Measurements from ENCODE around the gene LMTK2. TPM values are rescaled to one million over a fixed set of nuclear protein-coding genes. Genes with fewer than 3 reads are reported as not detected.

The LMTK2 gene
- polyA plus RNA-seq, 4 donors, result 3.8 to 18.5 (median 7.6) TPM

GRCh38 chr7:98151884-98152283, 45.2 kb downstream of the LMTK2 start:
- Histone ChIP-seq H3K9me3 (ENCODE audit: control insufficient read depth in 2 of 2, insufficient read depth in 1 of 2, low read depth in 1 of 2, low read length in 1 of 2) (no peaks in the 10 kb centered on the region), H3K4me3 (ENCODE audit: low read depth in 1 of 3, low read length in 3 of 3) (no peak overlapping the region), H3K36me3 (ENCODE audit: control insufficient read depth in 3 of 3, insufficient read depth in 2 of 3, low read depth in 1 of 3, low read length in 3 of 3) (peaks cover 5 to 42% (median 18%) of the 10 kb centered on the region in 3 donors), H3K4me1 (ENCODE audit: control insufficient read depth in 3 of 3, insufficient read depth in 2 of 3, low read depth in 1 of 3, low read length in 2 of 3) (peaks cover 0 to 5% (median 4%) of the 10 kb centered on the region in 3 donors), H3K27ac (ENCODE audit: low read depth in 1 of 3, low read length in 2 of 3) (no peak overlapping the region), H3K27me3 (ENCODE audit: control insufficient read depth in 3 of 3, insufficient read depth in 3 of 3, low read length in 3 of 3) (no peaks in the 10 kb centered on the region)
- DNase-seq, result no peak
- no peak for FAIRE-seq
- WGBS, 3 donors, result 94 to 97% (median 95%) methylated on average over 5 of the region's 5 CpGs

DNA sequence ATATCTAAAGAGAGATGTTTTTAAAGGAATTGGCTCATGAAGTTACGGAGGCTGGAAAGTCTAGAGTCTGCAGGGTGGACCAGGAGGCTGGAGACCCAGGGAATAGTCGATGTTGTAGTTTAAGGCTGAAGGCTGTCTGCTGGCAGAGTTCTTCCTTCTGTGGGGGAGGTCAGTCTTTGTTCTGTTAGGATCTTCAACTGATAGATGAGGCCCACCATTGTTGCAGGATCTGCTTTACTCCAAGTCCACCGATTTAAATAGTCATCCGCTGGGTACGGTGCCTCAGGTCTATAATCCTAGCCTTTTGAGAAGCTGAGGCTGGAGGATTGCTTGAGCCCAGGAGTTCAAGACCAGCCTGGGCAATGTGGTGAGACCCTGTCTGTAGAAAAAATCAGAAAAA, 50.0 kb downstream of the LMTK2 start:
- no peak for FAIRE-seq
- Histone ChIP-seq H3K36me3 (ENCODE audit: control insufficient read depth in 3 of 3, insufficient read depth in 2 of 3, low read depth in 1 of 3, low read length in 3 of 3) (peaks cover 5 to 38% (median 12%) of the 10 kb centered on the region in 3 donors), H3K27me3 (ENCODE audit: control insufficient read depth in 3 of 3, insufficient read depth in 3 of 3, low read length in 3 of 3) (no peaks in the 10 kb centered on the region), H3K9me3 (ENCODE audit: control insufficient read depth in 2 of 2, insufficient read depth in 1 of 2, low read depth in 1 of 2, low read length in 1 of 2) (no peaks in the 10 kb centered on the region), H3K4me1 (ENCODE audit: control insufficient read depth in 3 of 3, insufficient read depth in 2 of 3, low read depth in 1 of 3, low read length in 2 of 3) (no peaks in the 10 kb centered on the region), H3K27ac (ENCODE audit: low read depth in 1 of 3, low read length in 2 of 3) (no peak overlapping the region), H3K4me3 (ENCODE audit: low read depth in 1 of 3, low read length in 3 of 3) (no peak overlapping the region)
- DNase-seq, result no peak
- WGBS, 3 donors, result 97 to 98% (median 98%) methylated on average over 5 of the region's 5 CpGs

- WGBS, 3 donors, result 74 to 90% (median 86%) methylated on average over 4 of the region's 4 CpGs
- peaks cover 5 to 31% (median 10%) of the 10 kb centered on the region in 3 donors for H3K36me3 ChIP-seq (ENCODE audit: control insufficient read depth in 3 of 3, insufficient read depth in 2 of 3, low read depth in 1 of 3, low read length in 3 of 3)
- FAIRE-seq, result no peak
Measured at GRCh38 chr7:98157761-98158160, 51.1 kb downstream of the LMTK2 start.

GRCh38 chr7:98162758-98163157, 56.1 kb downstream of the LMTK2 start:
- Histone ChIP-seq H3K27me3 (ENCODE audit: control insufficient read depth in 3 of 3, insufficient read depth in 3 of 3, low read length in 3 of 3) (no peaks in the 10 kb centered on the region), H3K4me3 (ENCODE audit: low read depth in 1 of 3, low read length in 3 of 3) (no peak overlapping the region), H3K27ac (ENCODE audit: low read depth in 1 of 3, low read length in 2 of 3) (no peak overlapping the region), H3K9me3 (ENCODE audit: control insufficient read depth in 2 of 2, insufficient read depth in 1 of 2, low read depth in 1 of 2, low read length in 1 of 2) (no peaks in the 10 kb centered on the region), H3K4me1 (ENCODE audit: control insufficient read depth in 3 of 3, insufficient read depth in 2 of 3, low read depth in 1 of 3, low read length in 2 of 3) (peaks cover 0 to 7% (median 2%) of the 10 kb centered on the region in 3 donors), H3K36me3 (ENCODE audit: control insufficient read depth in 3 of 3, insufficient read depth in 2 of 3, low read depth in 1 of 3, low read length in 3 of 3) (peaks cover 0 to 28% (median 0%) of the 10 kb centered on the region in 3 donors)
- no peak for DNase-seq
- 85 to 95% (median 90%) methylated on average over 3 of the region's 3 CpGs for WGBS, 3 donors
- no peak for FAIRE-seq

More at GRCh38 chr7:98157761-98158160, 51.1 kb downstream of the LMTK2 start:
- no peaks in the 10 kb centered on the region for H3K27me3 ChIP-seq (ENCODE audit: control insufficient read depth in 3 of 3, insufficient read depth in 3 of 3, low read length in 3 of 3)
- H3K4me1 ChIP-seq (ENCODE audit: control insufficient read depth in 3 of 3, insufficient read depth in 2 of 3, low read depth in 1 of 3, low read length in 2 of 3), result no peaks in the 10 kb centered on the region
- no peak overlapping the region for H3K27ac ChIP-seq (ENCODE audit: low read depth in 1 of 3, low read length in 2 of 3)
- DNase-seq, result no peak
- no peak overlapping the region for H3K4me3 ChIP-seq (ENCODE audit: low read depth in 1 of 3, low read length in 3 of 3)
- no peaks in the 10 kb centered on the region for H3K9me3 ChIP-seq (ENCODE audit: control insufficient read depth in 2 of 2, insufficient read depth in 1 of 2, low read depth in 1 of 2, low read length in 1 of 2)

GRCh38 chr7:98163269-98163668, 56.6 kb downstream of the LMTK2 start:
- H3K27ac ChIP-seq (ENCODE audit: low read depth in 1 of 3, low read length in 2 of 3), result peak overlapping the region in 2 of 3 donors; percentile 47
- peaks cover 0 to 7% (median 2%) of the 10 kb centered on the region in 3 donors for H3K4me1 ChIP-seq (ENCODE audit: control insufficient read depth in 3 of 3, insufficient read depth in 2 of 3, low read depth in 1 of 3, low read length in 2 of 3)
- FAIRE-seq (no peak), DNase-seq (peak in 1 of 2 donors; percentile 37)
- no peak overlapping the region for H3K4me3 ChIP-seq (ENCODE audit: low read depth in 1 of 3, low read length in 3 of 3)
- peaks cover 0 to 30% (median 0%) of the 10 kb centered on the region in 3 donors for H3K36me3 ChIP-seq (ENCODE audit: control insufficient read depth in 3 of 3, insufficient read depth in 2 of 3, low read depth in 1 of 3, low read length in 3 of 3)
- no peaks in the 10 kb centered on the region for H3K27me3 ChIP-seq (ENCODE audit: control insufficient read depth in 3 of 3, insufficient read depth in 3 of 3, low read length in 3 of 3)
- no peaks in the 10 kb centered on the region for H3K9me3 ChIP-seq (ENCODE audit: control insufficient read depth in 2 of 2, insufficient read depth in 1 of 2, low read depth in 1 of 2, low read length in 1 of 2)
- 34 to 83% (median 47%) methylated on average over 7 of the region's 7 CpGs for WGBS, 3 donors

GRCh38 chr7:98163704-98164494, 57.2 kb downstream of the LMTK2 start:
- Histone ChIP-seq H3K4me3 (ENCODE audit: low read depth in 1 of 3, low read length in 3 of 3) (no peak overlapping the region), H3K27ac (ENCODE audit: low read depth in 1 of 3, low read length in 2 of 3) (peak overlapping the region in 2 of 3 donors; percentile 47), H3K27me3 (ENCODE audit: control insufficient read depth in 3 of 3, insufficient read depth in 3 of 3, low read length in 3 of 3) (no peaks in the 10 kb centered on the region), H3K4me1 (ENCODE audit: control insufficient read depth in 3 of 3, insufficient read depth in 2 of 3, low read depth in 1 of 3, low read length in 2 of 3) (peaks cover 0 to 7% (median 2%) of the 10 kb centered on the region in 3 donors), H3K36me3 (ENCODE audit: control insufficient read depth in 3 of 3, insufficient read depth in 2 of 3, low read depth in 1 of 3, low read length in 3 of 3) (peaks cover 0 to 27% (median 0%) of the 10 kb centered on the region in 3 donors), H3K9me3 (ENCODE audit: control insufficient read depth in 2 of 2, insufficient read depth in 1 of 2, low read depth in 1 of 2, low read length in 1 of 2) (no peaks in the 10 kb centered on the region)
- DNase-seq (peak; percentile 13 to 75), FAIRE-seq (no peak)
- WGBS, 3 donors, result 22 to 60% (median 49%) methylated on average over 16 of the region's 16 CpGs

GRCh38 chr7:98165827-98166667, 59.4 kb downstream of the LMTK2 start:
- 60 to 67% (median 62%) methylated on average over 17 to 18 of the region's 18 CpGs for WGBS, 3 donors
- Histone ChIP-seq H3K36me3 (ENCODE audit: control insufficient read depth in 3 of 3, insufficient read depth in 2 of 3, low read depth in 1 of 3, low read length in 3 of 3) (peaks cover 0 to 34% (median 2%) of the 10 kb centered on the region in 3 donors), H3K4me1 (ENCODE audit: control insufficient read depth in 3 of 3, insufficient read depth in 2 of 3, low read depth in 1 of 3, low read length in 2 of 3) (peaks cover 0 to 7% (median 2%) of the 10 kb centered on the region in 3 donors), H3K27ac (ENCODE audit: low read depth in 1 of 3, low read length in 2 of 3) (no peak overlapping the region), H3K27me3 (ENCODE audit: control insufficient read depth in 3 of 3, insufficient read depth in 3 of 3, low read length in 3 of 3) (no peaks in the 10 kb centered on the region), H3K4me3 (ENCODE audit: low read depth in 1 of 3, low read length in 3 of 3) (no peak overlapping the region), H3K9me3 (ENCODE audit: control insufficient read depth in 2 of 2, insufficient read depth in 1 of 2, low read depth in 1 of 2, low read length in 1 of 2) (no peaks in the 10 kb centered on the region)
- FAIRE-seq (no peak), DNase-seq (peak; percentile 69 to 74)

DNA sequence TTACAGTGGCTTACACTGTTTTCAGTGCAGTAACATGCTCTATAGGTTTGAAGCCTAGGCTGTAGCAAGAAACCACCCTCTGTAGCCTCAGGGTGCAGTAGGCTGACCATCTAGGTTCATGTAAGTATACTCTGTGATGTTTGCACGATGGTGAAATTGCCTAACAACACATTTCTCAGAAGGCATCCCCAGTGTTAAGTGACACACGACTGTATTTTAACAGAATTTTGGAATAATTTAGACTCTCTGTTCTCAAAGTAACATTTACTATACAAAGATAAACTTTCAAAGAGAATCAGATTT, 60.0 kb downstream of the LMTK2 start:
- Histone ChIP-seq H3K27ac (ENCODE audit: low read depth in 1 of 3, low read length in 2 of 3) (no peak overlapping the region), H3K4me1 (ENCODE audit: control insufficient read depth in 3 of 3, insufficient read depth in 2 of 3, low read depth in 1 of 3, low read length in 2 of 3) (peaks cover 0 to 7% (median 2%) of the 10 kb centered on the region in 3 donors), H3K27me3 (ENCODE audit: control insufficient read depth in 3 of 3, insufficient read depth in 3 of 3, low read length in 3 of 3) (no peaks in the 10 kb centered on the region), H3K9me3 (ENCODE audit: control insufficient read depth in 2 of 2, insufficient read depth in 1 of 2, low read depth in 1 of 2, low read length in 1 of 2) (no peaks in the 10 kb centered on the region), H3K36me3 (ENCODE audit: control insufficient read depth in 3 of 3, insufficient read depth in 2 of 3, low read depth in 1 of 3, low read length in 3 of 3) (peaks cover 0 to 38% (median 2%) of the 10 kb centered on the region in 3 donors), H3K4me3 (ENCODE audit: low read depth in 1 of 3, low read length in 3 of 3) (no peak overlapping the region)
- WGBS, 3 donors, result 68 to 85% (median 76%) methylated on average over 2 of the region's 2 CpGs
- no peak for DNase-seq
- no peak for FAIRE-seq

Measured in small intestine (tissue), 7 donors.